Coronary artery (tissue), 2 donors: ENCODE results near the gene LRRC10B.

Experiments used
- DNase-seq: peaks from one replicate; pipeline ENCODE4 v3.0.0-alpha.2; 2017; ENCODE audit warnings: low spot score
- H3K27ac ChIP-seq, 2 donors: fragments of 200-600 bp; sonication (generic); one replicate each; pipeline ENCODE4 v1.5.1; 2016 to 2019
- H3K4me3 ChIP-seq: fragments of 200-600 bp; sonication (generic); 2 replicates; pipeline ENCODE4 v1.5.1; 2016; ENCODE audit warnings: mild to moderate bottlenecking, moderate library complexity
- CTCF ChIP-seq: fragments of 200-600 bp; sonication (generic); IDR thresholded peaks from one replicate; pipeline ENCODE4 v1.5.1; 2019; ENCODE audit warnings: antibody characterized with exemption

The LRRC10B gene

GRCh38 chr11:61524963-61525587 is 16.5 kb downstream of the LRRC10B start:
- no peak for DNase-seq
- H3K4me3 ChIP-seq = no peak overlapping the region
- no peak for TF ChIP-seq CTCF
- no peak overlapping the region for H3K27ac ChIP-seq

DNA sequence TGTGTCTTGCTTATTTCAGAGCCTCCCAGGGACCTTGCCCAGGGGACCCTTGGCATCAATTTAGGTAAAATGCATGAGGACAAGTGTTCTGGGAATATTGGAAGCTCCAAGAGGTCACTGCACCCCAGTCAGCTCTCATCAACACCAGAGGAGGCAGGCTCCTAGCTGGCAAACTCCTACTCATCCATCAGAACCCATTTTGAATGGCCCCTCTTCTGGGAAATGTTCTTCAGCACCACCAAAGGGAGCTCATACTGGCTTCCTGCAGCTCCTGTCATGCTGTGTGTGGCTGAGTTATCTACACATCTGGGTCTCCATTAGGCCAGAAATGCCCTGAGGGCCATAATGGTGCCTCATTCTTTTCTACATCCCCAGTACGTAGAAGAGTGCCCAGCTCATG is 17.7 kb downstream of the LRRC10B start:
- no peak overlapping the region for H3K4me3 ChIP-seq
- no peak for TF ChIP-seq CTCF
- no peak overlapping the region for H3K27ac ChIP-seq
- no peak for DNase-seq

GRCh38 chr11:61526956-61527731 is 18.6 kb downstream of the LRRC10B start:
- H3K4me3 ChIP-seq = no peak overlapping the region
- no peak overlapping the region for H3K27ac ChIP-seq
- no peak for DNase-seq
- no peak for TF ChIP-seq CTCF

GRCh38 chr11:61528114-61528513 is 19.6 kb downstream of the LRRC10B start:
- no peak for TF ChIP-seq CTCF
- Histone ChIP-seq H3K27ac (no peak overlapping the region), H3K4me3 (no peak overlapping the region)
- DNase-seq = no peak

DNA sequence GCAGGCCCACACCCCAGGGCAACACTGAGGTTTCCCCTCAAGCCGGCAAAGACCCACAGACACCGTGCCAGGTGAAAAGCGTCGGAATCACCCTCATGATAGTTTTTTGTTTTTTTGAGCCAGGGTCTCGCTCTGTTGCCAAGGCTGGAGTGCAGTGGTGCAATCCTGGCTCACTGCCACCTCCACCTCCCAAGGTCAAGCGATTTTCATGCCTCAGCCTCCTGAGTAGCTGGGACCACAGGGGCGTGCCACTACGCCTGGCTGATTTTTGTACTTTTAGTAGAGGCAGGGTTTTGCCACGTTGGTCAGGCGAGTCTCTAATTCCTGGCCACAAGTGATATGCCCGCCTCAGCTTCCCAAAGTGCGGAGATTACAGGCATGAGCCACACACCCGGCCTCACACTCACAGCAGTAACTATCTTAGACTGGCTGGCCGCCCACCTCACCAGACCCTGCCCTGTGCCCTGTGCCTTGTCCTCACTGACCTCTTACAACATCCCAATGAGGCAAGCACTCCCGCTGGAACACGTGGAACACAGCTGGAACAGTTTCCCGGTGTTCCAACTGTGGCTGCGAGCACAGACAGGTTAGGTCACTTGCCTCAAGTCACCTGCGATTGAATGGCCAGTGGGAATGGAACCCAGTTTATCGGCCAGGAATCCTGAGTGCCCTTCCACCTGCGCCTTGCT is 21.1 kb downstream of the LRRC10B start:
- H3K4me3 ChIP-seq = no peak overlapping the region
- no peak overlapping the region for H3K27ac ChIP-seq
- TF ChIP-seq CTCF = no peak
- DNase-seq = no peak

DNA sequence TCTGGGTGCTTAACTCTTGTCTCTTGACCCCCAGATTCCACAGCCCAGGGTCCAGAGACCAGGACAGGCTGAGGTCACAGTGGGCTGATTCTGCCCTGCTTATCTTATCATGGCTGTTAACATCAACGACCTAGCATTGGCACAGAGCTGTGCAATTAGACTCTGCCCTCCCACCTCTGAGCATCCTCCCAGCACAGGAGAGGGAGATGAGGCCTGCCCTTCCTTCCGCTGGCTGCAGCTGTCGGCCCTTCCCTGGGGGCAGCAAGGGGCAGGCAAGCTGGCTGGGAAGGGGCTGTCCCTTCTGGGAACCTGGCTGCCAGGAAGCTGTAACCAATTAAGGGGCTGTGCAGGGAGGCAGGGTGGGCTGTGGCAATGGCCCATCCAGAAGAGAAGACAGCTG is 22.5 kb downstream of the LRRC10B start:
- Histone ChIP-seq H3K4me3 (no peak overlapping the region), H3K27ac (no peak overlapping the region)
- no peak for TF ChIP-seq CTCF
- DNase-seq = no peak
